Measurements from ENCODE around the gene SLC25A22.

The SLC25A22 gene

GRCh38 chr11:798093-798713 is at the start of gene SLC25A22:
SLC25A22 (minus strand) TSS chr11:798281; CDS start chr11:795006, 3,275 bp downstream.
- in situ Hi-C loops (cut with MboI; ENCODE audit: low sequenced_read_pairs): no loop called here

GRCh38 chr11:847876-848275 is 49.8 kb upstream of the SLC25A22 start:
- in situ Hi-C loops (cut with MboI; ENCODE audit: low sequenced_read_pairs): no loop called here

GRCh38 chr11:846496-847098 is 48.5 kb upstream of the SLC25A22 start:
- in situ Hi-C loops (cut with MboI; ENCODE audit: low sequenced_read_pairs): no loop called here

GRCh38 chr11:845872-846495 is 47.9 kb upstream of the SLC25A22 start:
- in situ Hi-C loops (cut with MboI; ENCODE audit: low sequenced_read_pairs): no loop called here

- in situ Hi-C loops (cut with MboI; ENCODE audit: low sequenced_read_pairs): no loop called here
Measured at GRCh38 chr11:844693-845644, 46.9 kb upstream of the SLC25A22 start.

- in situ Hi-C loops (cut with MboI; ENCODE audit: low sequenced_read_pairs): no loop called here
Measured at GRCh38 chr11:843818-844692, 46.0 kb upstream of the SLC25A22 start.

- in situ Hi-C loops (cut with MboI; ENCODE audit: low sequenced_read_pairs): no loop called here
Measured at GRCh38 chr11:843086-843734, 45.1 kb upstream of the SLC25A22 start.

GRCh38 chr11:842370-843002 is 44.4 kb upstream of the SLC25A22 start, which contains the start of the genes POLR2L and TSPAN4:
POLR2L (minus strand) TSS chr11:842529; CDS start chr11:842508, 21 bp downstream.
TSPAN4 (plus strand) TSS chr11:842852; CDS start chr11:850305, 7,453 bp downstream.
- in situ Hi-C loops (cut with MboI; ENCODE audit: low sequenced_read_pairs): no loop called here

- in situ Hi-C loops (cut with MboI; ENCODE audit: low sequenced_read_pairs): no loop called here
Measured at GRCh38 chr11:841981-842369, 43.9 kb upstream of the SLC25A22 start.

- in situ Hi-C loops (cut with MboI; ENCODE audit: low sequenced_read_pairs): no loop called here
Measured at GRCh38 chr11:839875-840617, 42.0 kb upstream of the SLC25A22 start.

- in situ Hi-C loops (cut with MboI; ENCODE audit: low sequenced_read_pairs): no loop called here
Measured at GRCh38 chr11:839280-839623, 41.2 kb upstream of the SLC25A22 start.

GRCh38 chr11:838441-839279 is 40.6 kb upstream of the SLC25A22 start:
- in situ Hi-C loops (cut with MboI; ENCODE audit: low sequenced_read_pairs): no loop called here

GRCh38 chr11:837990-838307 is 39.9 kb upstream of the SLC25A22 start:
- in situ Hi-C loops (cut with MboI; ENCODE audit: low sequenced_read_pairs): no loop called here

- in situ Hi-C loops (cut with MboI; ENCODE audit: low sequenced_read_pairs): no loop called here
Measured at GRCh38 chr11:837189-837989, 39.3 kb upstream of the SLC25A22 start.

GRCh38 chr11:836700-837099 is 38.6 kb upstream of the SLC25A22 start:
- in situ Hi-C loops (cut with MboI; ENCODE audit: low sequenced_read_pairs): no loop called here

GRCh38 chr11:836274-836673 is 38.2 kb upstream of the SLC25A22 start:
- in situ Hi-C loops (cut with MboI; ENCODE audit: low sequenced_read_pairs): no loop called here

Measured in HL-60/S4 (cell line).